ENCODE results near the gene ELMO1. TPM values are rescaled to one million over a fixed set of nuclear protein-coding genes. Genes with fewer than 3 reads are reported as not detected.

ELMO1 gene
- total and polyA plus RNA-seq, 2 experiments from 2014 or later: 6.5 to 24.9 TPM

- Histone ChIP-seq H3F3A (replicated peaks; ENCODE audit: low read depth) (no peaks in the 10 kb centered on the region), H2AFZ (no peak overlapping the region), H3K4me3 (no peak overlapping the region), H3K79me2 (replicated peaks; ENCODE audit: insufficient read depth) (no peaks in the 10 kb centered on the region), H3K27me3 (ENCODE audit: insufficient read depth) (no peaks in the 10 kb centered on the region), H3K4me2 (no peak overlapping the region), H3K27ac (ENCODE audit: low read depth) (no peak overlapping the region), H3K4me1 (ENCODE audit: insufficient read depth) (no peaks in the 10 kb centered on the region), H4K20me1 (replicated peaks; ENCODE audit: insufficient read depth) (no peaks in the 10 kb centered on the region), H3K36me3 (ENCODE audit: insufficient read depth) (no peaks in the 10 kb centered on the region), H3K9me2 (ENCODE audit: insufficient read depth) (no peaks in the 10 kb centered on the region; the same call in 1 of the 2 replicates)
- DNase-seq (ENCODE audit: low spot score) (no peak), ATAC-seq (no peak)
- TF ChIP-seq NANOG (IDR thresholded peaks at IDR 0.05; ENCODE audit: borderline replicate concordance) (no peak), JUNB (IDR thresholded peaks at IDR 0.05; ENCODE audit: unreplicated experiment) (no peak), EZH2 (IDR thresholded peaks at IDR 0.05; ENCODE audit: low read depth, unreplicated experiment) (no peak), STAT1 (IDR thresholded peaks at IDR 0.05; ENCODE audit: unreplicated experiment) (no peak), ETS1 (IDR thresholded peaks at IDR 0.05) (no peak), CREB1 (CRISPR knock-in tag; IDR thresholded peaks at IDR 0.05; ENCODE audit: low read depth) (no peak), CTCF (conservative IDR thresholded peaks at IDR 0.05; ENCODE audit: low read depth in 2 of 2) (no peak), EZH2phosphoT487 (IDR thresholded peaks at IDR 0.05; ENCODE audit: unreplicated experiment) (no peak), ZNF462 (CRISPR knock-in tag; IDR thresholded peaks at IDR 0.05) (no peak)
- Mint-ChIP-seq H3K9me3 (no peaks in the 10 kb centered on the region), H3K27me3 (ENCODE audit: insufficient read depth, low read depth, poor library complexity) (no peaks in the 10 kb centered on the region), H3K27ac (no peak overlapping the region), H3K4me1 (no peaks in the 10 kb centered on the region), H3K4me3 (no peak overlapping the region), H3K36me3 (ENCODE audit: low read depth) (no peaks in the 10 kb centered on the region)
Measured at GRCh38 chr7:36887969-36888368, 560.7 kb downstream of the ELMO1 start.

Data from GM23338 (cell line).